Lower lobe of right lung (tissue), 2 donors: ENCODE data around the gene MMP1. TPM values are rescaled to one million over a fixed set of nuclear protein-coding genes. Genes with fewer than 3 reads are reported as not detected.

Experiments
- ATAC-seq, 2 donors: fragments of 200-7000 bp; cut with Tn5 transposase; one replicate each; pipeline ENCODE4 v1.9.1; 2020 to 2022; ENCODE audit warnings: mild to moderate bottlenecking in 2 of 2, moderate library complexity in 2 of 2
- DNase-seq: peaks from one replicate; pipeline ENCODE4 v3.0.0-alpha.2; 2020
- H3K27ac ChIP-seq: fragments of 200-600 bp; one replicate; pipeline ENCODE4 v1.8.0; 2022
- H3K27me3 ChIP-seq: fragments of 200-600 bp; one replicate; pipeline ENCODE4 v1.8.0; 2022; ENCODE audit warnings: low read depth
- H3K36me3 ChIP-seq: fragments of 200-600 bp; one replicate; pipeline ENCODE4 v1.8.0; 2022; ENCODE audit warnings: mild to moderate bottlenecking
- H3K4me1 ChIP-seq: fragments of 200-600 bp; one replicate; pipeline ENCODE4 v1.8.0; 2022
- H3K4me3 ChIP-seq: fragments of 200-600 bp; one replicate; pipeline ENCODE4 v1.8.0; 2022; ENCODE audit warnings: mild to moderate bottlenecking
- H3K9me3 ChIP-seq: fragments of 200-600 bp; one replicate; pipeline ENCODE4 v1.8.0; 2022
- CTCF ChIP-seq: fragments of 200-600 bp; IDR thresholded peaks from one replicate; pipeline ENCODE4 v1.8.0; 2022; ENCODE audit warnings: antibody characterized with exemption, mild to moderate bottlenecking
- intact Hi-C: fragments of 100-400 bp; cut with DNase I; formaldehyde crosslinking; loops from one replicate; pipeline ENCODE4 v1.11.0; 2022
- total RNA-seq: library from RNA; stranded (reverse); fragmentation: NEBNext Ultra II Directional; extraction: Animal tissue kit (Norgen Biotek cat#: 25700); gene quantifications from one replicate; pipeline ENCODE4 v1.2.1, GENCODE V29; 2021
- donor health status: DM: no; HTN: yes; CAD: no; lungs with severe emphysema.

MMP1 gene
- total RNA-seq, 1 donor from 2014 or later = 0.97 TPM

- peak in 1 of 2 donors; percentile 35 for ATAC-seq
- Histone ChIP-seq H3K4me3 (no peak overlapping the region), H3K36me3 (no peaks in the 10 kb centered on the region), H3K27ac (no peak overlapping the region), H3K27me3 (no peaks in the 10 kb centered on the region), H3K4me1 (no peaks in the 10 kb centered on the region), H3K9me3 (no peaks in the 10 kb centered on the region)
- intact Hi-C loops = no loop called here
- DNase-seq = no peak
- TF ChIP-seq CTCF = peak; percentile 30
These were observed 3.6 kb downstream of the MMP1 start for GRCh38 chr11:102794382-102794781.

- no peaks in the 10 kb centered on the region for H3K4me1 ChIP-seq
- H3K9me3 ChIP-seq = no peaks in the 10 kb centered on the region
- no peak for ATAC-seq
- no peak for TF ChIP-seq CTCF
- H3K36me3 ChIP-seq = no peaks in the 10 kb centered on the region
- H3K27ac ChIP-seq = no peak overlapping the region
- DNase-seq = no peak
- intact Hi-C loops = no loop called here
- H3K4me3 ChIP-seq = no peak overlapping the region
- H3K27me3 ChIP-seq = no peaks in the 10 kb centered on the region
These were observed 4.2 kb downstream of the MMP1 start for GRCh38 chr11:102793677-102794290.

- Histone ChIP-seq H3K4me1 (no peaks in the 10 kb centered on the region), H3K9me3 (no peaks in the 10 kb centered on the region), H3K27me3 (no peaks in the 10 kb centered on the region), H3K36me3 (no peaks in the 10 kb centered on the region), H3K4me3 (no peak overlapping the region), H3K27ac (no peak overlapping the region)
- no peak for TF ChIP-seq CTCF
- intact Hi-C loops = no loop called here
- ATAC-seq = no peak
- no peak for DNase-seq
These were observed 5.4 kb downstream of the MMP1 start for GRCh38 chr11:102792604-102793003.

GRCh38 chr11:102791271-102792036, 6.5 kb downstream of the MMP1 start:
- H3K27ac ChIP-seq = no peak overlapping the region
- no peaks in the 10 kb centered on the region for H3K9me3 ChIP-seq
- TF ChIP-seq CTCF = no peak
- no peak for ATAC-seq
- no peak overlapping the region for H3K4me3 ChIP-seq
- H3K36me3 ChIP-seq = no peaks in the 10 kb centered on the region
- no peaks in the 10 kb centered on the region for H3K27me3 ChIP-seq
- intact Hi-C loops = no loop called here
- H3K4me1 ChIP-seq = no peaks in the 10 kb centered on the region
- DNase-seq = no peak

GRCh38 chr11:102788334-102788995, 9.5 kb downstream of the MMP1 start:
- H3K27me3 ChIP-seq = no peaks in the 10 kb centered on the region
- no peak for TF ChIP-seq CTCF
- no peak for DNase-seq
- no peak overlapping the region for H3K4me3 ChIP-seq
- no peaks in the 10 kb centered on the region for H3K9me3 ChIP-seq
- H3K4me1 ChIP-seq = no peaks in the 10 kb centered on the region
- ATAC-seq = no peak
- H3K36me3 ChIP-seq = no peaks in the 10 kb centered on the region
- intact Hi-C loops = no loop called here
- no peak overlapping the region for H3K27ac ChIP-seq
